ENCODE data around the gene ZEB2. TPM values are rescaled to one million over a fixed set of nuclear protein-coding genes. Genes with fewer than 3 reads are reported as not detected.

ZEB2 gene
- total and polyA plus RNA-seq, 10 of the 15 experiments (the other 5 are each of a cell fraction or from before 2014, with no cell fraction given), result 0.14 to 3.2 (median 0.84) TPM

DNA sequence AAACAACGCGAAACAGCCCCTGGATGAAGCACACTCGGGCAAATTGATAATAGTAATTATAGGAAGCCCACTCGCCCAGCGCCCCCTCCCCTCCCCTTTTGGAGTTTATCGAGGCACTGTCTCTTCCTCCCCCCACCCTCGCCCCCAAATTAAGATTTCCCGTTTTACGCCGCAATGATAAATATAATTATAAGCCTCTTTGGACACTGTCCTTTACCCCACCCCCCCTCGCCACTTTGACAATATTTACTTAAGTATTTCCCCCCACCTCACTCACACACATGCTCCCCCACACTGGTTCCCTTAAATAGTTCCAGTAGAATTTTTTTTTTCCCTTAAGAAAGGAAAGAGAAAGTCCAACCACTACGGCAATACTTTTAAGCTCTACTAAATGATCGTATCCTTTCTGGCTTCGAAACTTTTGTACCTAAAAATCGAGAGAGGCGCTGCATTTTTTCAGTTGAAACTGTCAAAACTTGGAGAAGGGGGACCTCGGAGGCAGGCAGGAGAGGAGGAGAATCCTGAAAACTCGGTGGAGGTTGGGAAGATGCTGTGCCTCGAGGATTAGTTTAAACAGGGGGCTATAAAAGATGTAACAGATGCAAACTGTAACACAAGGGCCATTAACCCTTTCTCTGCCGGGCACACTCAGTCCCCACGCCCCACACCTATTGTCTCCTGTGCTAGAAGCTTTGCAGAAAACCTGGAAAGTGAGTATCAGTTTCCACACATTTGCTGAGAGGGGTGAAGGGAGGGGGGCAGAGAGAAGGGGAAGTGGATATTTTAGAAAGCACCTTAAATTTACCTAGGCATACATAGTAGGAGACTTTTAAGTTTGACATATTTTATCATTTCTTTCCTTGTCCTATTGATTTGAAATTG, 1.8 kb downstream of the ZEB2 start:
- DNase-seq (ENCODE audit: low read depth, low spot score) (no peak), ATAC-seq (peak; percentile 4; the same call in 2 of the 3 replicates), FAIRE-seq (no peak)
- peak overlapping the region; percentile 76 for H3K4me3 ChIP-seq
- TF ChIP-seq BMI1 (IDR thresholded peaks at IDR 0.05; ENCODE audit: borderline replicate concordance) (peak; percentile 11; the same call in 1 of the 2 replicates), MEF2B (IDR thresholded peaks at IDR 0.05; ENCODE audit: partially characterized antibody, poor library complexity, severe bottlenecking) (no peak), BRCA1 (IDR thresholded peaks at IDR 0.05; ENCODE audit: low read depth, low read length) (no peak), SPI1 (IDR thresholded peaks at IDR 0.05; ENCODE audit: borderline replicate concordance, insufficient read depth, low read depth, low read length) (peak; percentile 57), BACH1 (IDR thresholded peaks at IDR 0.05; ENCODE audit: borderline replicate concordance) (no peak)
- POLR2A ChIA-PET, result interaction anchor here (0.6 to 0.7 kb wide), 2 partner anchors 29 to 433 kb away, joined by 4 to 9 read pairs; no protein-coding TSS in a partner anchor
- peak overlapping the region; percentile 87 for H3K4me2 ChIP-seq (ENCODE audit: control insufficient read depth, insufficient read depth)
- no TSS peak for BruUV-seq (replicated peaks)
- in situ Hi-C loops (cut with MboI), result no loop called here
- SMC1A ChIA-PET (ENCODE audit: uncharacterized antibody, unreplicated experiment), result interaction anchor here (2.0 kb wide), 1 partner anchor 160 kb away, joined by 5 read pairs; no protein-coding TSS in a partner anchor
- H3K9ac ChIP-seq (ENCODE audit: control insufficient read depth, insufficient read depth, low read length), result no peak overlapping the region; the same call in 1 of the 2 replicates
- H3K36me3 ChIP-seq (ENCODE audit: control insufficient read depth in 2 of 2, insufficient read depth in 2 of 2, low read length in 1 of 2), result no peaks in the 10 kb centered on the region
- CTCF ChIA-PET, result interaction anchor here (0.9 kb wide), 1 partner anchor 48 kb away, joined by 3 read pairs; no protein-coding TSS in a partner anchor
- H2AFZ ChIP-seq (ENCODE audit: control insufficient read depth, low read depth, low read length), result no peak overlapping the region
- RAD21 ChIA-PET (ENCODE audit: unreplicated experiment), result no interaction called here
- no peak overlapping the region for H3K27ac ChIP-seq (ENCODE audit: control insufficient read depth, insufficient read depth)
- 0% methylated on average over 19 of the region's 21 CpGs for WGBS (ENCODE audit: insufficient coverage, insufficient replicate concordance, low lambda C conversion rate, missing lambda C conversion rate)
- H4K20me1 ChIP-seq (ENCODE audit: control insufficient read depth, insufficient read depth), result 0 out of 2 replicates have a peak, but pooled peaks cover under 1% of the 10 kb centered on the region
- H3K79me2 ChIP-seq (ENCODE audit: control insufficient read depth, insufficient read depth, low read length), result no peaks in the 10 kb centered on the region
- H3K27me3 ChIP-seq (replicated peaks in 1 of 2; ENCODE audit: control insufficient read depth in 2 of 2, insufficient read depth in 2 of 2, low read length in 1 of 2), result peaks cover 15 to 36% of the 10 kb centered on the region in 2 experiments
- peaks cover 18% of the 10 kb centered on the region; the same call in 1 of the 2 replicates for H3K4me1 ChIP-seq (ENCODE audit: control insufficient read depth, insufficient read depth, low read length)
- no peaks in the 10 kb centered on the region for H3K9me3 ChIP-seq (replicated peaks; ENCODE audit: control insufficient read depth, insufficient read depth, low read length)
- intact Hi-C loops (cut with micrococcal nuclease; ENCODE audit: unreplicated experiment), result loop anchor here (10.0 kb wide), 1 partner anchor 353 kb away; no protein-coding TSS in a partner anchor

Data from GM12878 (cell line).